Stimulated activated CD4-positive, alpha-beta T cell treated with anti-CD3 and anti-CD28 coated beads, TNF-alpha, amount 100 ng/mL, for 1 hour (primary cell): ENCODE results near the gene LRMDA.

Experiments
- DNase-seq, 3 donors: peaks; one replicate each; pipeline ENCODE4 v3.0.0-alpha.2; 2020; ENCODE audit warnings: low read depth in 3 of 3, low spot score in 1 of 3

Gene LRMDA

DNA sequence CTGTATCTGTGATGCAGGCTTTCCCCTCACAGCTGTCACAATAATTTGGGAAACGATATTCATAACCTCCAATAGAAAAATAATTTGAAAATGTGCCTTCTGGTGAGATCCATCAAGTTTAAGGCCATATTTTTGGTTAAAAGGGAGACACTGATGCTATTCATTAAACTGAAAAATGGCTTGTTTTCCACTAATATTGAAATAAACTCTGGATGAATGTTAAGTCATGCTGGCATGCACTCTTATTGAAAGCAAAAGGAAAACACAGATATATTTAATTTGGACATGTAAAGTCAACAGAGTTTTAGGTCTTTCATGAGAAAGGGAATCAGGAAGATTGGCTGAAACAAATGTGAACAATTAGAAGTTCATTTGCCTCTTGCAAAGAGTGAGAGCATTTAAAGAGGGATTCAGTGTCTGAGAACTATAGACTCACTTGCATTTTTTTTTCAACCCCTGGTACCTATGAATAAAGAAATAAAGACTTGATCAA lies 879.2 kb downstream of the LRMDA start:
- no peak for DNase-seq

- DNase-seq, result no peak
Measured at GRCh38 chr10:76311752-76312636, 880.6 kb downstream of the LRMDA start.

DNA sequence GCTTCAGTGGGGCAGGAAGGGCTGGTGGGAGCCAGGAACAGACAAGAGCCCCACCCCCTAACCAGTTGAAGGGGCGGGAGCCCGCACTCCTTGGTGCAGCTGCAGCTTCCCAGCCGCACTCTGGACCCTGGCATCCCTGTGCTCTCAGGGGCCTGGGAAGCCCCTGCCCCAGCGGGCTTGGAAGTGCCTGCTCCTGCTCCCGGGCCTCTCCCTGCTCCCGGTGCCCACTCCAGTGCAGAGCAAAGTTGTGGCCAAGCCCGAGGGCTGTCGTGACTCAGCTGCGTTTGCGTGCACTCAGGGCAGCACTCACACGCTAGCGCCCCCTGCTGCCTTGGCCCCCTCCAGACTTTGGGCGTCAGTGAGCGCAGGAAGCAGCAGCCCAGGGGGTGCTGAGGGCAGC lies 883.8 kb downstream of the LRMDA start:
- no peak for DNase-seq

DNA sequence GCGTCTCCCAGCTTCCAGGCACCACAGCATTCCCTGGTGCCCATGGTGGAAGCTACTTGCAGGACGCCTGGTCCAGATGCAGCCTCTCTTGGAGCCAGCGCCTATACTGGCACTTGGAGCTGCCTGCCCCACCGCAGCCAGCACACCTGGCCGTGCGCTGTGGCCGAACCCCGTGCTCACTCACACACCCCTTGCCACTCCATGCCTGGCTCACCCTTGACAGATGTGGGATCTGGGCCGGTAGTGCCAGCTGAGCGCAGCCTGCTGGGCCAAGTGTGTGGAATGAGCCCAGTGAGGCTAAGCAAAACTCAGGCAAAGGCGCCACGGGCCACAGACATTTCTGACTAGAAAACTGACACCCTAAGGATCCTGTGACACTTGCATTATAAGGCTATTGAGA lies 884.8 kb downstream of the LRMDA start:
- no peak for DNase-seq

DNA sequence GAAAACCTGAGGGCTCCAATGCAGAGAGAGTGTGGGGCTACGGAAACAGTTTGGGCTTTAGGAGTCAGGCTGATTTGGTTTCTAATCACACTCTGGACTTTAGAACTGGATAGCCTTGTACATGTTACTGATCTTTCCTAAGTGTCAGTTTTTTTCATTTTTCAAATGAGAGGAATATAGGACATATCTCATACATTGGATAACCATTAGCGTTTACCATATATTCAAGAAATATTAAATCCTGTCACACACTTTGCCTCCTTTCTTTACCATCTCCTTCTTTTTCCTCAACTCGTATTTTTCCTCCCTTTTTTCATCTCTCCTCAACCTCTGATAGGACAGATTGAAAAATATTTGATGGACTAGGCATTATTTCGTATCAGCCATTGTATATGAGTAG lies 885.7 kb downstream of the LRMDA start:
- no peak for DNase-seq

GRCh38 chr10:76318211-76318610 lies 886.8 kb downstream of the LRMDA start:
- no peak for DNase-seq

DNA sequence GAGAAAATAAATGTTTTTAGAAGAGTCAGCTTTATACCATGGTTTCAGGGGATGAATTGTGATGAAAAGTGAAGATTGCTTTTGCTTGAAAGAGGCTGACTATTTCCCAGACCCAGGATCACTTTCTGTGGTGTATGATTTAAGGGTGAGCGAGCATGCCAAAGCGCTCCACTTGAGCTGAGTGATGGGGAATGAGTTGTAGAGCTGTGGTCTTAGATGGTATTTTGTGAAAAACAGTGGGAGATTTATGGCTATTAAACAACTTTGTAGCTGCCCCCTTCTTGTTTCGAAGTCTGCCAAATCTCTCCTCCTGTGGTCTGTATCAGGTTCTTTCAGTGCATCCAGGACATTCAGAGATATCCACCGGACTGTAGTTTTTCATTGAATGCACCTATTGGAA lies 888.2 kb downstream of the LRMDA start:
- DNase-seq, result no peak

DNA sequence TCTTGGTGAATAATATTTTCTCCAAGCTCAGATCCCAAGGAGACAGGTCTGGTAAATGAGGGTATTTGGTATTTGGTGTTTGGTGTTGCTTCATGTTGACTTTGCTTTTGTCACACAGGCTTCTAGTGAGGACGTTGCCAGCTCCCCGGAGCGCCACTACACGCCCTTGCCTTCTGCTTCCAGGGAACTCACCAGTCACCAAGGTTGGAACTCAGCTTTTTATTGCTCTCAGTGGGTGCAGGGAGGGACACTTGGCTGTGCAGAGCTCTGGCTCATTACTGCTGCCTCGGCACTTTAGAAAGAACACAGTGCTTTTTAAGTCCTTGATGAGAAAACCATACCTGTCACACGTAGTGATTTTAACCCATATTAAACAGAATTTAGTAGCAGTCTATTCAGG lies 892.9 kb downstream of the LRMDA start:
- no peak for DNase-seq

- no peak for DNase-seq
Measured at GRCh38 chr10:76327441-76327840, 896.0 kb downstream of the LRMDA start.

GRCh38 chr10:76328348-76328747 lies 896.9 kb downstream of the LRMDA start:
- DNase-seq, result no peak

DNA sequence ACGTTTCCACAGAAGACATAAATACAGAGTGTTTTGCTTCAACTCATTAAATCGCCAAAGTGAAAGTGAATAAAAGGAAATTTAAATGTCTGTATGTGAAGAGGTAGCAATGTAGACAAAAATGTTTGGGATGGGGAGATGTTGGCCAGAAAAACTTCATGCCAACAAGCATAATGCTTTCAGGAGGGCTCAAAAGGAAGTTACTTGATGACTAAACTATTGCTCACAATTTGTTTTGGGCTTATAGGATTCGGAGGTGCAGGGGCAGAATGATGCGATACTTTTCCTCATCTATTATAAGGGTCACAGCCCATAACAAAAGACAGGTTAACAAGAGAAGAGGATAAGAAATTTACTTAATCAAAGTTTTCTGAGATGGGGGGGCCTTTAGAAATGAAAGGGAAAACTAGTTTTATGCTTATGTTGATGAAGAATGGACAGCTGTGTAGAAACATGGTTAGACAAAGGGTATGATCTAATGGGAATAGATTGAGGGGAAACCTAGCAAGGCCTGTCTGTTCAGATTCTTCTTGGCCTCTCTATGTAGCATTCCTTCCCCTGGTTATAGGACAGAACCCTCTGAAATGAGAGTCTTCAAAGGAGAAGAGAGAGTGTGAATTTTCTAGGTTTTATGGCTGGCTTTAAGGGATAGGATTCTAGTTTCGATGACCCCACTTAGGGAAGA lies 898.6 kb downstream of the LRMDA start:
- no peak for DNase-seq

GRCh38 chr10:76331742-76332141 lies 900.3 kb downstream of the LRMDA start:
- DNase-seq, result no peak

DNA sequence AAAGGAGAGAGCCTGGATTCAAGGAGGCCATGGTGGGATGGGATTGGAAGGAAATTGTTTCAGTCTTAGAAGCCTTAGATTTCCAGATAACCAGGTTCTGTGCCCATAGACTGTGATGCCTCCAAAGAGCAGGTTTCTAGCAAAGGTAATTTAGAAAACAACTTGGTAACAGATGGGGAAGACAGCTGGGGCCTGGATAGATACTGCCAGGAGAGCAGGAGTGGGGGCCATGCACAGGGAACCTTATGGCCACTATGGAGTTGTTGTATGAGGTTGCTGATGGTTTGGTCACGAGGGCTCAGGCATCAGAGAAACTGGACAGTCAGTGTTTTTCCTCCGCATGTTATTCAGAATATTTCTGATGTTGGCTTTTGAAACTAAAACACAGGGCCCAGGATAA lies 901.9 kb downstream of the LRMDA start:
- DNase-seq, result no peak

- DNase-seq, result no peak
Measured at GRCh38 chr10:76333796-76334195, 902.4 kb downstream of the LRMDA start.

- no peak for DNase-seq
Measured at GRCh38 chr10:76334255-76334654, 902.8 kb downstream of the LRMDA start.

DNA sequence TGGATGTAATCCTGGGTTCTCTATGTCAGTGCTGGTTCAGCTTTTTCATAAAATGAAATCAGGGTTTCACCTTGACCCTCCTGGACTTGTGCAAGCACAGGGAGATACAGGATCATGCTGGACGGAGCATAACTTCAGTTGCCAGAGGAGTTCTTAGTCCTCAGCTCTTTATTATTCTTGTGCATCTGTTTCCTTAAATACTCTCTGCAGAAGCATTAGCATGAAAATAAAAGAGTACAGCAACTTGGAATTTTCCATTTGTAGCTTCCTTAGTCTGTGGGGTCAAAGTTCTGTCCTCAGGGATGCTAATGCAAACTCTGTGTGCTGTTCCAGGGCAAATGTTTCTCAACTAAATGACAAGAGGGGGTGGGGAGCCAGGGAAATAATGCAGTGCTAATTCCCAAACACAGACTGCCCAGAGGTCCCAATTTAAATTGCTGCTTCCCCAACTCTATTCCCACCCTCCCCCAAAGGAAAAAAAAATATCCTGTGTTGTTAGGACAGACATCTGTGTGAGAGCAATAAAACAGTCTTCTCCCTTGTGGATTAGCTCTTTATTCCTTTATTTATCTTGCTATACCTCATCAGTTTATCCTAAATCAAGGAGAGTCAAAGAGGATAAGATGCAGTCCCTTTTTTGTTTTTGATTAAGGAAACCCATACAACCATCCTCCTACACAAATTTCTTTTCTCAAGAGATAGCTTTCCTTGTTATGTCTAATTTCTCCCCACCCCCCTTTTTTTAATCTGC lies 905.0 kb downstream of the LRMDA start:
- no peak for DNase-seq

DNA sequence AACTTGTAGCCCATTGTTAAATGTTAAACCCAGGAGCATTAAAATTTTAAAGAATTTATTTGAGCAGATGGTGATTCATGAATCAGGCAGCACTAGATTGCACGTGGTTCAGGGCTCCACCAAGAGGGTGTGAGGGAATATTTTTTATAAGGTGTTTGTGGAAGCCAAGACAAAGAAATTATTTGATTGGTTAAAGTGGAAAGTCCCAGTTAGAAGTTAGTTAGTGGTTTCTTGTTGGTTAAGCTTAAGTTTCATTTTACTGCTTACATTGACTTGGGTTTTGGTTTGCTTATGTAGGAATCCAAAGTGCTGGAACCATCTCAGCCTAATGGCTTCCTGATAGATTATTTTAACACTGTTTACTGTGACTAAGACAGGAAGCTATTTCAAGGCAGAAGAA lies 906.2 kb downstream of the LRMDA start:
- DNase-seq, result no peak

- DNase-seq, result no peak
Measured at GRCh38 chr10:76338187-76338586, 906.8 kb downstream of the LRMDA start.

- no peak for DNase-seq
Measured at GRCh38 chr10:76341740-76342139, 910.3 kb downstream of the LRMDA start.

DNA sequence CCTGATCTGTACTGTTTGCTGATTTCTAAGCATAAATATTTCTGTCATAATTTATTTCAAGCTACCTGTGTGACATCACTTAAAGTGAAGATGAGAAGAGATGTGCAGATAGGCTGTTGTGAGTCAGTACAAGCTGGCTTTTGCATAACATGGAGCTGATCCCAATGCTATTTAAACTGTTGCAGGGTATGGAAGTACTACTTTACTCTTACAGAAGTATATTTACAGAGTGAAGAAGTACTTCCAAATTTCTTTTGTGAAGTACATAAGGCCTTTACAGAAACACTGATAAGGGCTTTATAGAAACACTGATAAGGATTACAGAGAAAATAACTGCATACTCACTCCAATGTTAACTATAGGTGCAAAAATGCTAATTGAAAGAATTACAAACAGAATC lies 911.6 kb downstream of the LRMDA start:
- no peak for DNase-seq

DNA sequence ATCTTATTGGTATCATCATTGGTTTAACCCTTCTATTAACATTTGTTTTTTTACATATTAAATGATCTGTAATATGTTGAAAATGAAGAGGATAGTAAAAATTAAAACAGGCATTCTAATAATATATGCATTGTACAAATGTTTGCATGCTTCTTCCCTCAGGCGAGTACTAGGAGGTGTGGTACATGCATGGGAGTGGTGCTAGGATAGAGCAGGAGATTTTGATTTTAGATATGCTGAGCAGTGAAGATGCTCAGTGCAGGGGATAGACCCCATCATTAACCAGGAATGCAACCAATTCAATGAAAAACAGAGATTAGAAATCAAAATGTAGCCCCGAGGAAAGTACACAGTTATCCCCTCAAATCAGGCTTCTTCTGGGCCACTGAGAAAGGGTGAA lies 916.4 kb downstream of the LRMDA start:
- DNase-seq, result no peak

GRCh38 chr10:76350583-76350982 lies 919.2 kb downstream of the LRMDA start:
- DNase-seq, result no peak
